Fibroblast of lung (primary cell): ENCODE data around the gene PIGR.

Source experiments
- EZH2 ChIP-seq: IDR thresholded peaks from 2 replicates; pipeline ENCODE4 v1.5.1; 2012; ENCODE audit warnings: low read length, control low read depth, mild to moderate bottlenecking; ENCODE audit errors: missing control alignments
- TF ChIP-seq, protein P1 (sequence below), 2 donors: IDR thresholded peaks in 1 of 2; conservative IDR thresholded peaks in 1 of 2; 1 replicate in 1 of 2; 2 replicates in 1 of 2; pipeline ENCODE4 v1.5.1; 2011 to 2012; ENCODE audit warnings: low read length in 2 of 2, control low read depth in 1 of 2, inconsistent platforms in 1 of 2, low read depth in 1 of 2, mild to moderate bottlenecking in 1 of 2

DNA sequence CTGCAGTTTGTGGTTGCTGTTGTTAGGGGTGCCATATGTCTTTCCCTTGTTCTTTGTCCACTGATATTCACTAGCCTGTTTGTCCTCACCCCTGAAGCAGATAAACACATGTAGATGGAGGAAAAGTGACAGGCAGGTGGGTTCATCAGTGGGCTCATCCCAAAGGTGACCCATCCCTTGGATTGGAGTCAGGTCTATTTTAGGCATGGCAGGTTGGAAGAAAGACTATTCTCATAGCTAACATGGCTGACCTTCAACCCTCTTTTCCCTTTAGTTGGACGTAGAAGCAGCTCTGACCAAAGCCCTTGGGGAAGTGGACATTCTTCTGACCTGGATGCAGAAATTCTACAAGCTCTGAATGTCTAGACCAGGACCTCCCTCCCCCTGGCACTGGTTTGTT is 43.6 kb downstream of the PIGR start:
- TF ChIP-seq, protein P1, sequence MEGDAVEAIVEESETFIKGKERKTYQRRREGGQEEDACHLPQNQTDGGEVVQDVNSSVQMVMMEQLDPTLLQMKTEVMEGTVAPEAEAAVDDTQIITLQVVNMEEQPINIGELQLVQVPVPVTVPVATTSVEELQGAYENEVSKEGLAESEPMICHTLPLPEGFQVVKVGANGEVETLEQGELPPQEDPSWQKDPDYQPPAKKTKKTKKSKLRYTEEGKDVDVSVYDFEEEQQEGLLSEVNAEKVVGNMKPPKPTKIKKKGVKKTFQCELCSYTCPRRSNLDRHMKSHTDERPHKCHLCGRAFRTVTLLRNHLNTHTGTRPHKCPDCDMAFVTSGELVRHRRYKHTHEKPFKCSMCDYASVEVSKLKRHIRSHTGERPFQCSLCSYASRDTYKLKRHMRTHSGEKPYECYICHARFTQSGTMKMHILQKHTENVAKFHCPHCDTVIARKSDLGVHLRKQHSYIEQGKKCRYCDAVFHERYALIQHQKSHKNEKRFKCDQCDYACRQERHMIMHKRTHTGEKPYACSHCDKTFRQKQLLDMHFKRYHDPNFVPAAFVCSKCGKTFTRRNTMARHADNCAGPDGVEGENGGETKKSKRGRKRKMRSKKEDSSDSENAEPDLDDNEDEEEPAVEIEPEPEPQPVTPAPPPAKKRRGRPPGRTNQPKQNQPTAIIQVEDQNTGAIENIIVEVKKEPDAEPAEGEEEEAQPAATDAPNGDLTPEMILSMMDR (conservative IDR thresholded peaks at IDR 0.05 in 1 of 2, IDR thresholded peaks at IDR 0.05 in 1 of 2; ENCODE audit: low read depth in 1 of 2, low read length in 2 of 2): no peak
- TF ChIP-seq EZH2: no peak
